WTC11 (cell line): ENCODE results near the gene SNAI1. TPM values are rescaled to one million over a fixed set of nuclear protein-coding genes. Genes with fewer than 3 reads are reported as not detected.

Experiments
- ATAC-seq: fragments of 200-7000 bp; cut with Tn5 transposase; 2 replicates; pipeline ENCODE4 v1.10.0; 2021; ENCODE audit warnings: mild to moderate bottlenecking, moderate library complexity
- CTCF ChIA-PET: fragments of 300-600 bp; sonication (Branson Sonifier 250); formaldehyde crosslinking; loops from one replicate; lab custom pipeline; 2021; ENCODE audit warnings: antibody characterized with exemption; lab: Charles Lee
- POLR2A ChIA-PET: fragments of 350-600 bp; sonication (Branson Sonifier 250); formaldehyde crosslinking; loops from one replicate; lab custom pipeline; 2021; ENCODE audit warnings: antibody characterized with exemption; lab: Charles Lee
- DNase-seq: peaks from one replicate; pipeline ENCODE4 v3.0.0; 2021; ENCODE audit warnings: low spot score
- H3K27ac Mint-ChIP-seq: 2 replicates; pipeline ENCODE4 v1.8.0; 2021; ENCODE audit warnings: mixed read lengths
- H3K27me3 Mint-ChIP-seq: 2 replicates; pipeline ENCODE4 v1.8.0; 2021; ENCODE audit warnings: low read depth, mild to moderate bottlenecking, moderate library complexity, mixed read lengths
- H3K36me3 Mint-ChIP-seq: 2 replicates; pipeline ENCODE4 v1.8.0; 2021; ENCODE audit warnings: mixed read lengths
- H3K4me1 Mint-ChIP-seq: 2 replicates; pipeline ENCODE4 v1.8.0; 2022; ENCODE audit warnings: mixed read lengths
- H3K4me3 Mint-ChIP-seq: 2 replicates; pipeline ENCODE4 v1.8.0; 2021; ENCODE audit warnings: mild to moderate bottlenecking, moderate library complexity, mixed read lengths
- H3K9me3 Mint-ChIP-seq: 2 replicates; pipeline ENCODE4 v1.8.0; 2021; ENCODE audit warnings: mixed read lengths
- AR ChIP-seq: fragments of 250-450 bp; sonication (Bioruptor Pico); IDR thresholded peaks from 2 replicates; pipeline ENCODE4 v1.9.0; 2021; ENCODE audit warnings: mild to moderate bottlenecking
- ATF6 ChIP-seq: sonication (generic); formaldehyde crosslinking; IDR thresholded peaks from 2 replicates; pipeline ENCODE4 v1.8.1; 2023; ENCODE audit warnings: mild to moderate bottlenecking, missing genetic modification reagents
- ERG ChIP-seq: fragments of 250-450 bp; sonication (Bioruptor Pico); IDR thresholded peaks from 2 replicates; pipeline ENCODE4 v1.8.0; 2021; ENCODE audit warnings: mild to moderate bottlenecking
- FOXK1 ChIP-seq: sonication (generic); formaldehyde crosslinking; IDR thresholded peaks from 2 replicates; pipeline ENCODE4 v1.8.0; 2022; ENCODE audit warnings: mild to moderate bottlenecking, moderate library complexity, missing genetic modification reagents
- FOXP4 ChIP-seq: sonication (generic); formaldehyde crosslinking; IDR thresholded peaks from 2 replicates; pipeline ENCODE4 v1.8.0; 2022; ENCODE audit warnings: mild to moderate bottlenecking, missing genetic modification reagents
- IRF2 ChIP-seq: sonication (generic); formaldehyde crosslinking; IDR thresholded peaks from 2 replicates; pipeline ENCODE4 v1.8.0; 2022; ENCODE audit warnings: low read depth, missing genetic modification reagents, borderline replicate concordance
- MLX ChIP-seq: sonication (generic); formaldehyde crosslinking; IDR thresholded peaks from 2 replicates; pipeline ENCODE4 v1.8.1; 2023; ENCODE audit warnings: mild to moderate bottlenecking, missing genetic modification reagents, moderate library complexity
- NFATC4 ChIP-seq: fragments of 250-450 bp; sonication (Bioruptor Pico); IDR thresholded peaks from 2 replicates; pipeline ENCODE4 v1.9.0; 2021; ENCODE audit warnings: mild to moderate bottlenecking
- NR1H2 ChIP-seq: sonication (generic); formaldehyde crosslinking; IDR thresholded peaks from 2 replicates; pipeline ENCODE4 v1.9.0; 2021; ENCODE audit warnings: mild to moderate bottlenecking, moderate library complexity, missing genetic modification reagents
- NR3C1 ChIP-seq: sonication (generic); formaldehyde crosslinking; conservative IDR thresholded peaks from 2 replicates; pipeline ENCODE4 v1.8.1; 2023; ENCODE audit warnings: low read depth, mild to moderate bottlenecking, missing genetic modification reagents
- TCF7 ChIP-seq: sonication (generic); formaldehyde crosslinking; IDR thresholded peaks from 2 replicates; pipeline ENCODE4 v1.8.0; 2022; ENCODE audit warnings: mild to moderate bottlenecking, low read depth, missing genetic modification reagents, moderate library complexity
- TEAD1 ChIP-seq: sonication (generic); formaldehyde crosslinking; IDR thresholded peaks from 2 replicates; pipeline ENCODE4 v1.8.0; 2022; ENCODE audit warnings: mild to moderate bottlenecking, missing genetic modification reagents
- USF2 ChIP-seq: sonication (generic); formaldehyde crosslinking; IDR thresholded peaks from 2 replicates; pipeline ENCODE4 v1.8.1; 2023; ENCODE audit warnings: mild to moderate bottlenecking, missing genetic modification reagents, moderate library complexity
- ZNF121 ChIP-seq: sonication (generic); formaldehyde crosslinking; IDR thresholded peaks from 2 replicates; pipeline ENCODE4 v1.8.0; 2023; ENCODE audit warnings: missing genetic modification reagents
- ZNF263 ChIP-seq: sonication (generic); formaldehyde crosslinking; IDR thresholded peaks from 2 replicates; pipeline ENCODE4 v1.8.1; 2022; ENCODE audit warnings: low read depth, mild to moderate bottlenecking, moderate library complexity, missing genetic modification reagents
- ZNF416 ChIP-seq: fragments of 250-450 bp; sonication (Bioruptor Pico); IDR thresholded peaks from 2 replicates; pipeline ENCODE4 v1.9.0; 2021; ENCODE audit warnings: mild to moderate bottlenecking, inconsistent platforms
- ZNF423 ChIP-seq: fragments of 250-450 bp; sonication (Bioruptor Pico); IDR thresholded peaks from 2 replicates; pipeline ENCODE4 v2.1.2; 2022; ENCODE audit warnings: mild to moderate bottlenecking, moderate library complexity
- total RNA-seq: library from RNA; stranded (reverse); gene quantifications from 3 replicates; pipeline ENCODE4 v1.2.3, GENCODE V29; 2021

SNAI1 gene
- total RNA-seq, 1 experiment from 2014 or later = 7.9 TPM

- CTCF ChIA-PET = interaction anchor here (0.7 kb wide), 1 partner anchor 38 kb away, joined by 4 read pairs; no protein-coding TSS in a partner anchor
- Mint-ChIP-seq H3K36me3 (no peaks in the 10 kb centered on the region), H3K9me3 (no peaks in the 10 kb centered on the region), H3K27ac (no peak overlapping the region), H3K27me3 (no peaks in the 10 kb centered on the region; the same call in 1 of the 2 replicates), H3K4me3 (no peak overlapping the region), H3K4me1 (peaks cover 6% of the 10 kb centered on the region)
- TF ChIP-seq NFATC4 (no peak), NR1H2 (CRISPR knock-in tag) (no peak), ZNF121 (CRISPR knock-in tag) (0 out of 2 replicates have a peak, but pooled peaks have one; percentile 39)
- ATAC-seq = no peak
- DNase-seq = no peak
- POLR2A ChIA-PET = no interaction called here
These were observed 50.3 kb downstream of the SNAI1 start for GRCh38 chr20:50032955-50033666.

- ChIA-PET POLR2A (no interaction called here), CTCF (interaction anchor here (5.0 kb wide), 1 partner anchor 36 kb away, joined by 21 read pairs; no protein-coding TSS in a partner anchor)
- no peak for TF ChIP-seq FOXP4 (CRISPR knock-in tag)
- no peak for TF ChIP-seq ZNF263 (CRISPR knock-in tag)
- no peak for TF ChIP-seq ZNF416
- no peak for TF ChIP-seq ZNF423 (CRISPR knock-in tag)
- no peaks in the 10 kb centered on the region for H3K9me3 Mint-ChIP-seq
- H3K4me3 Mint-ChIP-seq = no peak overlapping the region
- no peak for DNase-seq
- H3K4me1 Mint-ChIP-seq = peaks cover 15% of the 10 kb centered on the region
- no peak overlapping the region for H3K27ac Mint-ChIP-seq
- no peaks in the 10 kb centered on the region for H3K27me3 Mint-ChIP-seq
- H3K36me3 Mint-ChIP-seq = no peaks in the 10 kb centered on the region
- no peak for ATAC-seq
These were observed 51.9 kb downstream of the SNAI1 start for GRCh38 chr20:50034567-50035180.

GRCh38 chr20:50036703-50037102, 53.9 kb downstream of the SNAI1 start:
- ChIA-PET CTCF (interaction anchor here (0.8 to 5.0 kb wide), 3 partner anchors 34 to 142 kb away, joined by 3 to 21 read pairs (median 11); no protein-coding TSS in a partner anchor), POLR2A (interaction anchor here (0.6 kb wide), 1 partner anchor 25 kb away, joined by 3 read pairs; no protein-coding TSS in a partner anchor)
- H3K9me3 Mint-ChIP-seq = no peaks in the 10 kb centered on the region
- H3K27me3 Mint-ChIP-seq = no peaks in the 10 kb centered on the region
- no peak overlapping the region for H3K4me3 Mint-ChIP-seq
- no peak for TF ChIP-seq AR (CRISPR knock-in tag)
- no peak for DNase-seq
- H3K27ac Mint-ChIP-seq = no peak overlapping the region
- no peaks in the 10 kb centered on the region for H3K36me3 Mint-ChIP-seq
- ATAC-seq = no peak
- H3K4me1 Mint-ChIP-seq = peaks cover 18% of the 10 kb centered on the region

- H3K4me1 Mint-ChIP-seq = peaks cover 18% of the 10 kb centered on the region
- no peaks in the 10 kb centered on the region for H3K36me3 Mint-ChIP-seq
- no peak overlapping the region for H3K27ac Mint-ChIP-seq
- DNase-seq = no peak
- no peaks in the 10 kb centered on the region for H3K27me3 Mint-ChIP-seq
- ATAC-seq = no peak
- POLR2A ChIA-PET = interaction anchor here (0.6 kb wide), 1 partner anchor 25 kb away, joined by 3 read pairs; no protein-coding TSS in a partner anchor
- H3K4me3 Mint-ChIP-seq = no peak overlapping the region
- CTCF ChIA-PET = interaction anchor here (0.8 to 5.0 kb wide), 4 partner anchors 33 to 142 kb away, joined by 3 to 21 read pairs (median 7); no protein-coding TSS in a partner anchor
- H3K9me3 Mint-ChIP-seq = no peaks in the 10 kb centered on the region
- TF ChIP-seq TCF7 = no peak
- TF ChIP-seq ATF6 (CRISPR knock-in tag) = no peak
- TF ChIP-seq USF2 (CRISPR knock-in tag) = no peak
- TF ChIP-seq FOXK1 (CRISPR knock-in tag) = no peak
- TF ChIP-seq ERG = no peak
- no peak for TF ChIP-seq MLX (CRISPR knock-in tag)
- no peak for TF ChIP-seq NR3C1 (CRISPR knock-in tag)
- TF ChIP-seq IRF2 (CRISPR knock-in tag) = no peak
- no peak for TF ChIP-seq NFATC4
- TF ChIP-seq TEAD1 (CRISPR knock-in tag) = no peak
- no peak for TF ChIP-seq ZNF423 (CRISPR knock-in tag)
These were observed 54.3 kb downstream of the SNAI1 start for GRCh38 chr20:50037123-50037522.
